ENCODE data around the gene ABHD12B. TPM values are rescaled to one million over a fixed set of nuclear protein-coding genes. Genes with fewer than 3 reads are reported as not detected.
A peak's percentile ranks its signal among the peaks of the same experiment; 100 is the strongest.

The ABHD12B gene
- total and polyA plus RNA-seq, 2 of the 13 experiments (the other 11 are each of a cell fraction or from before 2014, with no cell fraction given), result not detected

- TF ChIP-seq CSRNP2 (CRISPR knock-in tag; conservative IDR thresholded peaks at IDR 0.05; ENCODE audit: low read depth) (no peak), ZNF652 (CRISPR knock-in tag; IDR thresholded peaks at IDR 0.05; ENCODE audit: borderline replicate concordance, low read depth) (no peak), ZNF687 (CRISPR knock-in tag; IDR thresholded peaks at IDR 0.05) (peak; percentile 89), ZMYM3 (CRISPR knock-in tag; IDR thresholded peaks at IDR 0.05) (no peak), PHF8 (CRISPR knock-in tag; IDR thresholded peaks at IDR 0.05) (peak; percentile 72), ZNF3 (CRISPR knock-in tag; IDR thresholded peaks at IDR 0.05) (no peak), POGZ (CRISPR knock-in tag; IDR thresholded peaks at IDR 0.05) (no peak; the same call in 1 of the 2 replicates), ZNF614 (CRISPR knock-in tag; IDR thresholded peaks at IDR 0.05; ENCODE audit: borderline replicate concordance) (no peak; the same call in 1 of the 2 replicates), TOPORS (CRISPR knock-in tag; IDR thresholded peaks at IDR 0.05) (0 out of 2 replicates have a peak, but pooled peaks have one; percentile 20), HOXD1 (CRISPR knock-in tag; IDR thresholded peaks at IDR 0.05) (0 out of 2 replicates have a peak, but pooled peaks have one; percentile 53), SETDB1 (CRISPR knock-in tag; IDR thresholded peaks at IDR 0.05; ENCODE audit: borderline replicate concordance) (no peak), ZNF7 (CRISPR knock-in tag; IDR thresholded peaks at IDR 0.05) (0 out of 2 replicates have a peak, but pooled peaks have one; percentile 13), DMTF1 (CRISPR knock-in tag; IDR thresholded peaks at IDR 0.05) (no peak), PLRG1 (conservative IDR thresholded peaks at IDR 0.05) (no peak), PRPF4 (IDR thresholded peaks at IDR 0.05; ENCODE audit: low read depth, low read length, poor library complexity, severe bottlenecking) (no peak), ATF1 (CRISPR knock-in tag; IDR thresholded peaks at IDR 0.05) (no peak), MIER3 (CRISPR knock-in tag; IDR thresholded peaks at IDR 0.05; ENCODE audit: borderline replicate concordance) (0 out of 2 replicates have a peak, but pooled peaks have one; percentile 10)
- TF ChIP-seq, protein P1, sequence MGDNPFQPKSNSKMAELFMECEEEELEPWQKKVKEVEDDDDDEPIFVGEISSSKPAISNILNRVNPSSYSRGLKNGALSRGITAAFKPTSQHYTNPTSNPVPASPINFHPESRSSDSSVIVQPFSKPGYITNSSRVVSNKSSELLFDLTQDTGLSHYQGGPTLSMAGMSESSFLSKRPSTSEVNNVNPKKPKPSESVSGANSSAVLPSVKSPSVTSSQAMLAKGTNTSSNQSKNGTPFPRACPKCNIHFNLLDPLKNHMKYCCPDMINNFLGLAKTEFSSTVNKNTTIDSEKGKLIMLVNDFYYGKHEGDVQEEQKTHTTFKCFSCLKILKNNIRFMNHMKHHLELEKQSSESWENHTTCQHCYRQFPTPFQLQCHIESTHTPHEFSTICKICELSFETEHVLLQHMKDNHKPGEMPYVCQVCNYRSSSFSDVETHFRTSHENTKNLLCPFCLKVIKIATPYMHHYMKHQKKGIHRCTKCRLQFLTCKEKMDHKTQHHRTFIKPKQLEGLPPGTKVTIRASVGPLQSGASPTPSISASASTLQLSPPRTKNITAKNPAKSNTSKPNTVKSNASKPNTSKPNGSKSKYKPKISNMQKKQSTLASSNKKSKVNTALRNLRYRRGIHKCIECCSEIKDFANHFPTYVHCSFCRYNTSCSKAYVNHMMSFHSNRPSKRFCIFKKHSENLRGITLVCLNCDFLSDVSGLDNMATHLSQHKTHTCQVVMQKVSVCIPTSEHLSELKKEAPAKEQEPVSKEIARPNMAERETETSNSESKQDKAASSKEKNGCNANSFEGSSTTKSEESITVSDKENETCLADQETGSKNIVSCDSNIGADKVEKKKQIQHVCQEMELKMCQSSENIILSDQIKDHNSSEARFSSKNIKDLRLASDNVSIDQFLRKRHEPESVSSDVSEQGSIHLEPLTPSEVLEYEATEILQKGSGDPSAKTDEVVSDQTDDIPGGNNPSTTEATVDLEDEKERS (CRISPR knock-in tag; IDR thresholded peaks at IDR 0.05), result no peak; the same call in 1 of the 2 replicates
Observed at GRCh38 chr14:50943943-50944646, 72.2 kb downstream of the ABHD12B start, which contains the start of gene PYGL (continued).
